ENCODE data around the gene ZBTB21.

GRCh38 chr21:42042651-42043050 is 32.5 kb upstream of the ZBTB21 start:
- TF ChIP-seq POLR2AphosphoS5 (IDR thresholded peaks at IDR 0.05; ENCODE audit: low read depth, low read length): no peak
- TF ChIP-seq REST (IDR thresholded peaks at IDR 0.05; ENCODE audit: insufficient read depth in 1 of 2, low read depth in 2 of 2, low read length in 1 of 2): no peak
- no peak for TF ChIP-seq CTCF (IDR thresholded peaks at IDR 0.05)
- no peak for TF ChIP-seq TCF7L2 (IDR thresholded peaks at IDR 0.05; ENCODE audit: low read depth, low read length)
